GM15510 (cell line): ENCODE measurements around the gene ZNF234.

Experiments used
- POLR2A ChIP-seq: IDR thresholded peaks from 3 replicates; pipeline ENCODE4 v1.6.1; 2011; ENCODE audit warnings: borderline replicate concordance; ENCODE audit not compliant: insufficient read length; ENCODE audit errors: extremely low read depth

Gene ZNF234

GRCh38 chr19:44141191-44142058 is at the start of gene ZNF234:
TSS of gene ZNF234 (plus strand) at chr19:44141554. CDS start at chr19:44144633, 3,079 bp downstream.
- TF ChIP-seq POLR2A, result peak; percentile 49

GRCh38 chr19:44092108-44092507 is 49.2 kb upstream of the ZNF234 start:
- TF ChIP-seq POLR2A, result no peak

GRCh38 chr19:44093931-44094765 is 47.2 kb upstream of the ZNF234 start, which contains the start of gene ZNF224:
TSS of gene ZNF224 (plus strand) at chr19:44094361. CDS start at chr19:44097874, 3,513 bp downstream.
- TF ChIP-seq POLR2A, result peak; percentile 62

- no peak for TF ChIP-seq POLR2A
These were observed 33.6 kb upstream of the ZNF234 start for GRCh38 chr19:44107751-44108150.

- TF ChIP-seq POLR2A, result no peak
These were observed 31.9 kb upstream of the ZNF234 start for GRCh38 chr19:44109458-44109857.

GRCh38 chr19:44111910-44112463 is 29.4 kb upstream of the ZNF234 start:
- TF ChIP-seq POLR2A, result no peak

- TF ChIP-seq POLR2A, result no peak
These were observed 28.6 kb upstream of the ZNF234 start for GRCh38 chr19:44112802-44113137.

GRCh38 chr19:44113138-44113783 is 28.1 kb upstream of the ZNF234 start, which contains the start of gene ZNF225:
TSS of gene ZNF225 (plus strand) at chr19:44113399. CDS start at chr19:44115828, 2,429 bp downstream.
- TF ChIP-seq POLR2A, result peak; percentile 59

- TF ChIP-seq POLR2A, result no peak
These were observed 27.5 kb upstream of the ZNF234 start for GRCh38 chr19:44113784-44114390.

GRCh38 chr19:44131955-44132354 is 9.4 kb upstream of the ZNF234 start:
- TF ChIP-seq POLR2A, result no peak

- TF ChIP-seq POLR2A, result no peak
These were observed 692 bp downstream of the ZNF234 start for GRCh38 chr19:44142059-44142433.

- TF ChIP-seq POLR2A, result no peak
These were observed 8.4 kb downstream of the ZNF234 start for GRCh38 chr19:44149776-44150175.

GRCh38 chr19:44151491-44151890 is 10.1 kb downstream of the ZNF234 start:
- no peak for TF ChIP-seq POLR2A

- TF ChIP-seq POLR2A, result no peak
These were observed 15.1 kb downstream of the ZNF234 start for GRCh38 chr19:44156475-44156874.
